ENCODE results near the gene MYBPH.

Gene MYBPH

DNA sequence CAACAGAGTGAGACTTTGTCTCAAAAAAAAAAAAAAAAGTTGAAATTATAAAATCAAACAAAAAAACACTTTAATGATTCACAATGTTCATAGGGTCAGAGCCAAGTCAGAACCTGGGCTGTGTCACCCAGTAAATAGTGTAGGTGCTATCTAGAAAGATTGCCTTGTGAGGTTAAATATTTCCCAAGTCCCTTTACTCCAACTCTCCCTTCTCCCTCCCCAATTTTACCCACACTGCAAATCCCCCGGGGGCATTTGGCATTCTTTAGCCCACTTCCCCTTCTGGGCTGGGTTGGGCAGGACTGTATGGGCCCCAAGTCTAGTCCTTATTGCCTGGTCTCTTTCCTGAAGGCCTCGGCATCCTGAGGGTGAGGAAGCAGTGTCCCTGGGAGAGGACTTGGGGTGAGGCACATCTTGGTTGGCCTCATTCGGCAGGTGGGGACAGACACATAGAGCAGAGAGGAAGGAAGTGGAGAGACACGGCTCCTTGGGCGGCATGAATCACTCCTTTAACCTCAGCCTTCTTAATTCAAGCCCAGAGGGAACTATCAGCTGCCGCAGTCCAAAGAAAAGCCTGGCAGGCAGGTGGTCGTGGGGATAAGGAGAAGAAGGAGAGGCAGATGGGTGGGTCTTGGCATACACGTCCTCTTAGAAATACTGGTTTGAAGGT lies 39.9 kb downstream of the MYBPH start:
- no peak for TF ChIP-seq RARB (CRISPR knock-in tag; IDR thresholded peaks at IDR 0.05)
- TF ChIP-seq ZNF565 (CRISPR knock-in tag; conservative IDR thresholded peaks at IDR 0.05; ENCODE audit: low read depth) = no peak
- TF ChIP-seq, protein P1, sequence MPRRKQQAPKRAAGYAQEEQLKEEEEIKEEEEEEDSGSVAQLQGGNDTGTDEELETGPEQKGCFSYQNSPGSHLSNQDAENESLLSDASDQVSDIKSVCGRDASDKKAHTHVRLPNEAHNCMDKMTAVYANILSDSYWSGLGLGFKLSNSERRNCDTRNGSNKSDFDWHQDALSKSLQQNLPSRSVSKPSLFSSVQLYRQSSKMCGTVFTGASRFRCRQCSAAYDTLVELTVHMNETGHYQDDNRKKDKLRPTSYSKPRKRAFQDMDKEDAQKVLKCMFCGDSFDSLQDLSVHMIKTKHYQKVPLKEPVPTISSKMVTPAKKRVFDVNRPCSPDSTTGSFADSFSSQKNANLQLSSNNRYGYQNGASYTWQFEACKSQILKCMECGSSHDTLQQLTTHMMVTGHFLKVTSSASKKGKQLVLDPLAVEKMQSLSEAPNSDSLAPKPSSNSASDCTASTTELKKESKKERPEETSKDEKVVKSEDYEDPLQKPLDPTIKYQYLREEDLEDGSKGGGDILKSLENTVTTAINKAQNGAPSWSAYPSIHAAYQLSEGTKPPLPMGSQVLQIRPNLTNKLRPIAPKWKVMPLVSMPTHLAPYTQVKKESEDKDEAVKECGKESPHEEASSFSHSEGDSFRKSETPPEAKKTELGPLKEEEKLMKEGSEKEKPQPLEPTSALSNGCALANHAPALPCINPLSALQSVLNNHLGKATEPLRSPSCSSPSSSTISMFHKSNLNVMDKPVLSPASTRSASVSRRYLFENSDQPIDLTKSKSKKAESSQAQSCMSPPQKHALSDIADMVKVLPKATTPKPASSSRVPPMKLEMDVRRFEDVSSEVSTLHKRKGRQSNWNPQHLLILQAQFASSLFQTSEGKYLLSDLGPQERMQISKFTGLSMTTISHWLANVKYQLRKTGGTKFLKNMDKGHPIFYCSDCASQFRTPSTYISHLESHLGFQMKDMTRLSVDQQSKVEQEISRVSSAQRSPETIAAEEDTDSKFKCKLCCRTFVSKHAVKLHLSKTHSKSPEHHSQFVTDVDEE (CRISPR knock-in tag; IDR thresholded peaks at IDR 0.05) = no peak
- TF ChIP-seq, protein P2, sequence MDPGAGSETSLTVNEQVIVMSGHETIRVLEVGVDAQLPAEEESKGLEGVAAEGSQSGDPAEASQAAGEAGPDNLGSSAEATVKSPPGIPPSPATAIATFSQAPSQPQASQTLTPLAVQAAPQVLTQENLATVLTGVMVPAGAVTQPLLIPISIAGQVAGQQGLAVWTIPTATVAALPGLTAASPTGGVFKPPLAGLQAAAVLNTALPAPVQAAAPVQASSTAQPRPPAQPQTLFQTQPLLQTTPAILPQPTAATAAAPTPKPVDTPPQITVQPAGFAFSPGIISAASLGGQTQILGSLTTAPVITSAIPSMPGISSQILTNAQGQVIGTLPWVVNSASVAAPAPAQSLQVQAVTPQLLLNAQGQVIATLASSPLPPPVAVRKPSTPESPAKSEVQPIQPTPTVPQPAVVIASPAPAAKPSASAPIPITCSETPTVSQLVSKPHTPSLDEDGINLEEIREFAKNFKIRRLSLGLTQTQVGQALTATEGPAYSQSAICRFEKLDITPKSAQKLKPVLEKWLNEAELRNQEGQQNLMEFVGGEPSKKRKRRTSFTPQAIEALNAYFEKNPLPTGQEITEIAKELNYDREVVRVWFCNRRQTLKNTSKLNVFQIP (CRISPR knock-in tag; IDR thresholded peaks at IDR 0.05; ENCODE audit: borderline replicate concordance, low read depth) = no peak
- TF ChIP-seq ZNF8 (CRISPR knock-in tag; IDR thresholded peaks at IDR 0.05) = no peak
- TF ChIP-seq ZFP30 (CRISPR knock-in tag; IDR thresholded peaks at IDR 0.05) = no peak
- TF ChIP-seq, protein P3, sequence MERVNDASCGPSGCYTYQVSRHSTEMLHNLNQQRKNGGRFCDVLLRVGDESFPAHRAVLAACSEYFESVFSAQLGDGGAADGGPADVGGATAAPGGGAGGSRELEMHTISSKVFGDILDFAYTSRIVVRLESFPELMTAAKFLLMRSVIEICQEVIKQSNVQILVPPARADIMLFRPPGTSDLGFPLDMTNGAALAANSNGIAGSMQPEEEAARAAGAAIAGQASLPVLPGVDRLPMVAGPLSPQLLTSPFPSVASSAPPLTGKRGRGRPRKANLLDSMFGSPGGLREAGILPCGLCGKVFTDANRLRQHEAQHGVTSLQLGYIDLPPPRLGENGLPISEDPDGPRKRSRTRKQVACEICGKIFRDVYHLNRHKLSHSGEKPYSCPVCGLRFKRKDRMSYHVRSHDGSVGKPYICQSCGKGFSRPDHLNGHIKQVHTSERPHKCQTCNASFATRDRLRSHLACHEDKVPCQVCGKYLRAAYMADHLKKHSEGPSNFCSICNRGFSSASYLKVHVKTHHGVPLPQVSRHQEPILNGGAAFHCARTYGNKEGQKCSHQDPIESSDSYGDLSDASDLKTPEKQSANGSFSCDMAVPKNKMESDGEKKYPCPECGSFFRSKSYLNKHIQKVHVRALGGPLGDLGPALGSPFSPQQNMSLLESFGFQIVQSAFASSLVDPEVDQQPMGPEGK (CRISPR knock-in tag; IDR thresholded peaks at IDR 0.05; ENCODE audit: borderline replicate concordance) = no peak
- TF ChIP-seq TCF4 (CRISPR knock-in tag; IDR thresholded peaks at IDR 0.05; ENCODE audit: borderline replicate concordance) = no peak
- no peak for TF ChIP-seq ESRRG (CRISPR knock-in tag; IDR thresholded peaks at IDR 0.05)
- no peak for TF ChIP-seq OSR1 (CRISPR knock-in tag; IDR thresholded peaks at IDR 0.05)
- TF ChIP-seq GLIS3 (CRISPR knock-in tag; IDR thresholded peaks at IDR 0.05) = no peak
- TF ChIP-seq ZC3H10 (CRISPR knock-in tag; IDR thresholded peaks at IDR 0.05) = no peak
- no peak for ATAC-seq

DNA sequence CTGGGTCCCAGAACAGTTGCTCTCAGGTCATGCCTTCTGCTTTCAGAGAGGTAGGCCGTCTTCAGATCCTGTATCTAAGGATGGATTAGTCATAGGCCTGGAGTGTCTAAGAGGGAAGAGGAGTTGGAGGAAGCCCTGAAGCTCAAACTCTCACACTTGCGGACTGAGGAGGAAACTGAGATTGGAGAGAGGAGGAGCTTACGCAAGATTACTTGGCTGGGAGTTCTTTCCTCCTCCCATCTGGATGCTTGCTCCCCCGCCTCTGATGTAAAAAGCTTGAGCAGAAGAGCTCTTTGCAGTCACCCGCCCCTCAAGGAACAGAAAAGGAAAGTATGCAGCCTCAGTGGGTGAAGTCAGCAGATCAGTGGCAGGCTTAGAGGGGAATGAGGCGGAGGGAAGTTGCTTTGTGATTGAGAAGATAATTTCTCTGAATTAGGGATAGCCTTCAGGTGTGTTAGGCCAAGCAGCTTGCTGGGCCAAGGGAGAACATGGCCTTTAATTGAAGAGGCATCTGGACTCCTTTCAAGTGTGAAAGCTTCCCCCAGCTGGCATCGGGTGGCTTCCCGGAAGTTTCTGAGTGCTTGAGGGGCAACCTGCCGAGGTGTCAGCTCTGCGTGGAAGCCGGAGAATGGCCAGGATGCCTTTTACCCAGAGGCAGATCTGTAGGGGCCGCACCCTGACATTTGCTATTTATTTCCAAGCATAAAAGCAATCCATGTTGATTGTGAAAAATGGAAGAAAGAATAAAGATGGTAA lies 41.5 kb downstream of the MYBPH start:
- ATAC-seq = no peak
- TF ChIP-seq CSDC2 (CRISPR knock-in tag; IDR thresholded peaks at IDR 0.05) (no peak), OSR1 (CRISPR knock-in tag; IDR thresholded peaks at IDR 0.05) (no peak), PPARA (CRISPR knock-in tag; IDR thresholded peaks at IDR 0.05; ENCODE audit: borderline replicate concordance) (no peak), ZNF565 (CRISPR knock-in tag; conservative IDR thresholded peaks at IDR 0.05; ENCODE audit: low read depth) (no peak), TOX (CRISPR knock-in tag; IDR thresholded peaks at IDR 0.05; ENCODE audit: borderline replicate concordance) (no peak)
- TF ChIP-seq, protein P3 (CRISPR knock-in tag; IDR thresholded peaks at IDR 0.05; ENCODE audit: borderline replicate concordance) = no peak
- TF ChIP-seq, protein P4, sequence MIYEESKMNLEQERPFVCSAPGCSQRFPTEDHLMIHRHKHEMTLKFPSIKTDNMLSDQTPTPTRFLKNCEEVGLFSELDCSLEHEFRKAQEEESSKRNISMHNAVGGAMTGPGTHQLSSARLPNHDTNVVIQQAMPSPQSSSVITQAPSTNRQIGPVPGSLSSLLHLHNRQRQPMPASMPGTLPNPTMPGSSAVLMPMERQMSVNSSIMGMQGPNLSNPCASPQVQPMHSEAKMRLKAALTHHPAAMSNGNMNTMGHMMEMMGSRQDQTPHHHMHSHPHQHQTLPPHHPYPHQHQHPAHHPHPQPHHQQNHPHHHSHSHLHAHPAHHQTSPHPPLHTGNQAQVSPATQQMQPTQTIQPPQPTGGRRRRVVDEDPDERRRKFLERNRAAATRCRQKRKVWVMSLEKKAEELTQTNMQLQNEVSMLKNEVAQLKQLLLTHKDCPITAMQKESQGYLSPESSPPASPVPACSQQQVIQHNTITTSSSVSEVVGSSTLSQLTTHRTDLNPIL (CRISPR knock-in tag; IDR thresholded peaks at IDR 0.05; ENCODE audit: low read depth) = no peak
- TF ChIP-seq, protein P2 (CRISPR knock-in tag; IDR thresholded peaks at IDR 0.05; ENCODE audit: borderline replicate concordance, low read depth) = no peak
